GM12874 (cell line): ENCODE results near the gene TMED6.

Experiments
- CTCF ChIP-seq: IDR thresholded peaks from 2 replicates; pipeline ENCODE4 v1.5.1; 2011; ENCODE audit warnings: low read depth, mild to moderate bottlenecking, control low read depth, low read length, moderate library complexity; ENCODE audit not compliant: insufficient read depth

The TMED6 gene

GRCh38 chr16:69351309-69352027 is at the start of gene TMED6:
Gene TMED6, minus strand, starts transcription at chr16:69351786. Its CDS starts 33 bp downstream, at chr16:69351753.
- TF ChIP-seq CTCF: no peak

GRCh38 chr16:69399361-69399760 is 47.8 kb upstream of the TMED6 start:
- no peak for TF ChIP-seq CTCF

GRCh38 chr16:69397821-69398521 is 46.4 kb upstream of the TMED6 start:
- peak; percentile 31 for TF ChIP-seq CTCF

GRCh38 chr16:69396187-69397061 is 44.8 kb upstream of the TMED6 start:
- TF ChIP-seq CTCF: peak; percentile 41; the same call in 1 of the 2 replicates

GRCh38 chr16:69395859-69396186 is 44.2 kb upstream of the TMED6 start:
- no peak for TF ChIP-seq CTCF

- TF ChIP-seq CTCF: no peak
Measured at GRCh38 chr16:69393898-69394849, 42.6 kb upstream of the TMED6 start.
